ENCODE measurements around the gene PDX1. TPM values are rescaled to one million over a fixed set of nuclear protein-coding genes. Genes with fewer than 3 reads are reported as not detected.

PDX1 gene
- total RNA-seq, 4 donors from 2014 or later, result 0.16 TPM; not detected in 3

- no peak overlapping the region for H3K27ac ChIP-seq
- no peak overlapping the region for H3K4me3 ChIP-seq
- H3K4me1 ChIP-seq, result no peaks in the 10 kb centered on the region
- in situ Hi-C loops (cut with MboI; ENCODE audit: low pct_ligation_motif_present in 1 of 4, low pct_unique_long_range_greater_than_20kb in 1 of 4, low sequenced_read_pairs in 3 of 4), result no loop called here
- no peaks in the 10 kb centered on the region for H3K9me3 ChIP-seq
- no peak for DNase-seq
- TF ChIP-seq CTCF (IDR thresholded peaks at IDR 0.05), result no peak
- TF ChIP-seq POLR2A (IDR thresholded peaks at IDR 0.05), result no peak
- no peak for TF ChIP-seq EP300 (IDR thresholded peaks at IDR 0.05; ENCODE audit: low read depth)
- TF ChIP-seq POLR2AphosphoS5 (IDR thresholded peaks at IDR 0.05), result no peak
- H3K36me3 ChIP-seq, result no peaks in the 10 kb centered on the region
- intact Hi-C loops (cut with DNase I; ENCODE audit: low total_unique reads), result no loop called here
- WGBS, 2 donors (ENCODE audit: low coverage in 1 of 2), result 42 to 88% methylated on average over 1 to 2 of the region's 2 CpGs
- peaks cover 86% of the 10 kb centered on the region for H3K27me3 ChIP-seq
These were observed 8.3 kb upstream of the PDX1 start for GRCh38 chr13:27911521-27911920.

GRCh38 chr13:27913160-27913559 lies 6.6 kb upstream of the PDX1 start:
- WGBS, 2 donors (ENCODE audit: low coverage in 1 of 2), result 50 to 61% methylated on average over 1 of the region's 1 CpG
- no peak overlapping the region for H3K27ac ChIP-seq
- H3K27me3 ChIP-seq, result peaks cover 96% of the 10 kb centered on the region

GRCh38 chr13:27915301-27916207 lies 4.2 kb upstream of the PDX1 start:
- no peak for DNase-seq
- Histone ChIP-seq H3K36me3 (no peaks in the 10 kb centered on the region), H3K27ac (no peak overlapping the region), H3K4me3 (no peak overlapping the region), H3K9me3 (no peaks in the 10 kb centered on the region), H3K27me3 (peaks cover 97% of the 10 kb centered on the region), H3K4me1 (peaks cover 5 to 28% (median 24%) of the 10 kb centered on the region in 4 donors)
- TF ChIP-seq EP300 (IDR thresholded peaks at IDR 0.05; ENCODE audit: low read depth) (no peak), CTCF (IDR thresholded peaks at IDR 0.05) (no peak), POLR2AphosphoS5 (IDR thresholded peaks at IDR 0.05) (no peak), POLR2A (IDR thresholded peaks at IDR 0.05) (no peak)
- in situ Hi-C loops (cut with MboI; ENCODE audit: low pct_ligation_motif_present in 1 of 4, low pct_unique_long_range_greater_than_20kb in 1 of 4, low sequenced_read_pairs in 3 of 4) (no loop called here), intact Hi-C loops (cut with DNase I; ENCODE audit: low total_unique reads) (no loop called here)
- WGBS, 2 donors (ENCODE audit: low coverage in 1 of 2), result 46 to 53% methylated on average over 6 to 10 of the region's 10 CpGs

More at GRCh38 chr13:27913160-27913559, 6.6 kb upstream of the PDX1 start:
- H3K4me3 ChIP-seq, result no peak overlapping the region
- intact Hi-C loops (cut with DNase I; ENCODE audit: low total_unique reads) (no loop called here), in situ Hi-C loops (cut with MboI; ENCODE audit: low pct_ligation_motif_present in 1 of 4, low pct_unique_long_range_greater_than_20kb in 1 of 4, low sequenced_read_pairs in 3 of 4) (no loop called here)
- H3K9me3 ChIP-seq, result no peaks in the 10 kb centered on the region
- no peak for DNase-seq
- no peaks in the 10 kb centered on the region for H3K36me3 ChIP-seq
- no peak for TF ChIP-seq POLR2A (IDR thresholded peaks at IDR 0.05)
- no peak for TF ChIP-seq CTCF (IDR thresholded peaks at IDR 0.05)
- no peak for TF ChIP-seq POLR2AphosphoS5 (IDR thresholded peaks at IDR 0.05)
- peaks cover 5 to 13% (median 12%) of the 10 kb centered on the region in 4 donors for H3K4me1 ChIP-seq

GRCh38 chr13:27917121-27917947 lies 2.5 kb upstream of the PDX1 start:
- TF ChIP-seq POLR2A (IDR thresholded peaks at IDR 0.05) (no peak), CTCF (IDR thresholded peaks at IDR 0.05) (no peak), POLR2AphosphoS5 (IDR thresholded peaks at IDR 0.05) (no peak), EP300 (IDR thresholded peaks at IDR 0.05; ENCODE audit: low read depth) (no peak)
- Histone ChIP-seq H3K4me1 (peaks cover 5 to 45% (median 38%) of the 10 kb centered on the region in 4 donors), H3K27me3 (peaks cover 100% of the 10 kb centered on the region), H3K36me3 (no peaks in the 10 kb centered on the region), H3K4me3 (peak overlapping the region in 1 of 4 donors; percentile 17), H3K9me3 (no peaks in the 10 kb centered on the region), H3K27ac (no peak overlapping the region)
- DNase-seq, result no peak
- intact Hi-C loops (cut with DNase I; ENCODE audit: low total_unique reads) (no loop called here), in situ Hi-C loops (cut with MboI; ENCODE audit: low pct_ligation_motif_present in 1 of 4, low pct_unique_long_range_greater_than_20kb in 1 of 4, low sequenced_read_pairs in 3 of 4) (no loop called here)
- WGBS, 2 donors (ENCODE audit: low coverage in 1 of 2), result 6% methylated on average over 23 to 48 of the region's 48 CpGs
